GM21423 (cell line): ENCODE results near the gene IKZF5.

Source experiments
- ATAC-seq: cut with Tn5 transposase; IDR thresholded peaks from one replicate; pipeline ENCODE4 v1.9.1; 2021; ENCODE audit warnings: mild to moderate bottlenecking, moderate library complexity; ENCODE audit not compliant: unreplicated experiment

Gene IKZF5

GRCh38 chr10:123017421-123018165, 9.0 kb upstream of the IKZF5 start:
- no peak for ATAC-seq

- no peak for ATAC-seq
Measured at GRCh38 chr10:123016228-123016627, 7.6 kb upstream of the IKZF5 start.

GRCh38 chr10:123014772-123015171, 6.2 kb upstream of the IKZF5 start:
- ATAC-seq, result no peak

- no peak for ATAC-seq
Measured at GRCh38 chr10:123013456-123014419, 5.1 kb upstream of the IKZF5 start.

- ATAC-seq, result no peak
Measured at GRCh38 chr10:123011987-123012386, 3.4 kb upstream of the IKZF5 start.

GRCh38 chr10:123009105-123009820, 668 bp upstream of the IKZF5 start:
- ATAC-seq, result peak; percentile 8

- peak; percentile 37 for ATAC-seq
Measured at GRCh38 chr10:123007558-123008354, 839 bp downstream of the IKZF5 start.

- ATAC-seq, result no peak
Measured at GRCh38 chr10:123004298-123004697, 4.3 kb downstream of the IKZF5 start.

- ATAC-seq, result no peak
Measured at GRCh38 chr10:123001370-123001769, 7.2 kb downstream of the IKZF5 start.

GRCh38 chr10:123000155-123000554, 8.4 kb downstream of the IKZF5 start:
- ATAC-seq, result no peak

- ATAC-seq, result no peak
Measured at GRCh38 chr10:122999347-122999746, 9.2 kb downstream of the IKZF5 start.

- ATAC-seq, result no peak
Measured at GRCh38 chr10:122998934-122999333, 9.7 kb downstream of the IKZF5 start.

GRCh38 chr10:122998360-122998917, 10.2 kb downstream of the IKZF5 start:
- ATAC-seq, result no peak

- ATAC-seq, result no peak
Measured at GRCh38 chr10:122997864-122998263, 10.7 kb downstream of the IKZF5 start.

- ATAC-seq, result no peak
Measured at GRCh38 chr10:122995936-122996335, 12.7 kb downstream of the IKZF5 start.

GRCh38 chr10:122993797-122994336, 14.7 kb downstream of the IKZF5 start:
- no peak for ATAC-seq

- no peak for ATAC-seq
Measured at GRCh38 chr10:122992031-122992585, 16.5 kb downstream of the IKZF5 start.

GRCh38 chr10:122990278-122990677, 18.3 kb downstream of the IKZF5 start:
- no peak for ATAC-seq

GRCh38 chr10:122988501-122988900, 20.1 kb downstream of the IKZF5 start:
- ATAC-seq, result no peak

GRCh38 chr10:122986335-122986734, 22.3 kb downstream of the IKZF5 start:
- no peak for ATAC-seq
